GM21423 (cell line): Measurements from ENCODE around the gene DGCR8.

ENCODE experiments used
- ATAC-seq: cut with Tn5 transposase; IDR thresholded peaks from one replicate; pipeline ENCODE4 v1.9.1; 2021; ENCODE audit warnings: mild to moderate bottlenecking, moderate library complexity; ENCODE audit not compliant: unreplicated experiment

DGCR8 gene

DNA sequence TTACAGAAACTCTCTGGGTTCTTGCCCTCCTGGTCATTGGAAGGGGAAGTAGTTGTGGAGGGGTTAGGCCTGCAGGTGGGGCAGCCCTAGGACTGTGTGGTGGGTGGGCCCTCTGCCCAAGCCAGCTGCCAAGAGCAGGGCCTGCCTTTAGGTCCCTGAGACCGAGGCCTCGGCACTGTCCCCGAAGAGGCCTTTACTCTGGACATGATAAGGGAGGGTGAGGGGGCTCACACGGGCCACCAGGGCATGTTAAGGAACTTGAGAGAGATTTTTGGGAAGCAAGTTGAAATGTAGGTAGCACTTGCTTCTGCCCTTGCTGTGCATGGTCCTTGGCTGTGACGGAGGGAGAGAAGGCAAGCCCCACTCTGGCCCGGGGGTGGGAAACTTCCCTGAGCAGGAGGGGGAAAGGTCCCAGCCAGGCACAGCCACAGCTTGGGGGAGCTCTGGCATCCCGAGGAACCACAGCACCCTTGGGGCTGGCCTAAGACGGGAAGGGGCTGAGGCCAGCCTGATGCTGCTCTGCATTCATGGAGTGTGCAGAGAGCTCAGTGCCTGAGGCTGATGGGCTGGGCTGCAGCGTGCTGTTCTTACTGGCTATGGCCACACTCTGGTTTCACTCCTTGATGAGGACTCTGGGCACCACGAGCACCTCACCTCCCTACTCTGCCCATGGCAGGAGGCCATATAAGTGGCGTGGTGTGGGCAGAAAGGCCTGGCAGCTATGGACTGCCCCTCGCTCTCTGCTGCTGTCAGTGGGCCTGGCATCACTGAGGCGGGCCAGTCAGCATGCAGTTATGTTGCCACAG is 28.1 kb downstream of the DGCR8 start:
- no peak for ATAC-seq

GRCh38 chr22:20108757-20109230 is 28.8 kb downstream of the DGCR8 start:
- no peak for ATAC-seq

DNA sequence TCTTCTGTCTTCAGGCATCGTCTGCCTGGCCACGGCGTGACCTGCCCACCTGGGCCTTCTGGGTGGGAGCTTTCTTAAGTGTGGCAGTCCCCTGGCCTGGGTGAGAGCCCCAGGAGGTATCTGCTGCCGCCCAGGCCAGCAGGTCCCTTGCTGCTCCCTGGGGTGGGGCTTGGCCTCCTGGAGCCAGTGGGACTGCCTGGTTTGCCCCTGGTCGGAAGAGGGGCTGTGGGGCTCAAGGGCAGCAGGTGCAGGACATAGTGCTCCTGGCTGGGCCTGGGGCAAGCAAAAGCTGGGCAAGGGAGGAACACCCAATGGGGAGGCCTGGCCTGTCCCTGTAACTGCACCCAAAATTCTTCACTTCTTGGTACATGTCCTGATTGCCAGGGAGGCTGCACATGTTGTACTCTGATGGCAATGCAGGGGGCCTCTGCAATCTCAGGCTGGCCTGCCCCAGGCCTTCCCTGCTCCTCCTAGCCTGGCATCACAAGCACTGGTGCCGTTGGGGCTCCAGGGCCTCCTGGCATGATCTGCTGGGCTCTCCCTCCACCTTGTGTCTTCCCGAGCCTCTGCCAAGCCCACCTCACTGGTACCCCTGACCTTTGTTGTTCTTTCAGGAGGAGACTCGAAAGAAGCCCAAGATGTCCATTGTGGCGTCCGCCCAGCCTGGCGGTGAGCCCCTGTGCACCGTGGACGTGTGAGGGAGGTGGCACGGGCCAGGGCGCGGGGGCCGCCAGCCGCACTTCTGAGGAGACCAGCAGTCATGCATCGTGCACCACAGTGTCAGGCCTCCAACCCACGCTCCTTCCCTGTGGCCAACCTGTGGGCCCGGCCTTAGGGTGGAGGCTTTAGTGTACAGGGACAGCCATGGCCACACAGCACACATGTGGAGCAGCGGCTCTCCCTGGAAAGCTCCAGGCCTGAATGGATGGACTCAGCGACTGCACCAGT is 29.6 kb downstream of the DGCR8 start:
- ATAC-seq = no peak

GRCh38 chr22:20110359-20110985 is 30.4 kb downstream of the DGCR8 start:
- ATAC-seq = no peak

DNA sequence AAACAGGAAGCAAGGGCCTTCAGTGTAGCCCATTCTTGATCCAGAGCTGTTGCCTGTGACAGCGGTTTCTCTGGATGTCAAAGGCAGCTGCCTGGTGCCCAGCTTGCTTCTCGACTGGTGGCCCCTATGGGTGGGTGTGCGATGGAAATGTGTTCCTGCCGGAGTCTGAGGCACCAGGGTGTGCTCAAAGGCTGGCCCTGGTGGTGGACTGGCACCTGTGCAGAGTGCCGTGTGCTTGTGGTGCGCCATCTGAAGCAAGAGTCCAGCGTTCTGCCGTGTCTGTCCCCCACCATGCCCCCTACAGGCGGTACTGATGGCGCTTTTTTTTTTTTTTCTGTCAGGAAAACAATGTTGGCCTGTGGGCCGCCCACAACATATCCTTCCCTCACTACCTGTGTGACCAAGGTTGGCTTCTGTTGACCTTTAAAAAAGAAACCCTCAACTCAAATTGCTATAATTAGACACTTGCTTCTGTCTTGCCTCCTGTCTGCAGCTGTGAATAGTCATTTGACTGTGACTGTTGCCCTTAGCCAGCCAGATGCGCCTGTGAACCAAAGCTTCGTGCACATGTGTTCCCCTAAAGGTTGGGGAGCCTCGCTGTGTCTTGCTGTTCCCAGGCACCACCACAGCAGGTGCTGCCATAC is 31.1 kb downstream of the DGCR8 start:
- ATAC-seq = no peak

DNA sequence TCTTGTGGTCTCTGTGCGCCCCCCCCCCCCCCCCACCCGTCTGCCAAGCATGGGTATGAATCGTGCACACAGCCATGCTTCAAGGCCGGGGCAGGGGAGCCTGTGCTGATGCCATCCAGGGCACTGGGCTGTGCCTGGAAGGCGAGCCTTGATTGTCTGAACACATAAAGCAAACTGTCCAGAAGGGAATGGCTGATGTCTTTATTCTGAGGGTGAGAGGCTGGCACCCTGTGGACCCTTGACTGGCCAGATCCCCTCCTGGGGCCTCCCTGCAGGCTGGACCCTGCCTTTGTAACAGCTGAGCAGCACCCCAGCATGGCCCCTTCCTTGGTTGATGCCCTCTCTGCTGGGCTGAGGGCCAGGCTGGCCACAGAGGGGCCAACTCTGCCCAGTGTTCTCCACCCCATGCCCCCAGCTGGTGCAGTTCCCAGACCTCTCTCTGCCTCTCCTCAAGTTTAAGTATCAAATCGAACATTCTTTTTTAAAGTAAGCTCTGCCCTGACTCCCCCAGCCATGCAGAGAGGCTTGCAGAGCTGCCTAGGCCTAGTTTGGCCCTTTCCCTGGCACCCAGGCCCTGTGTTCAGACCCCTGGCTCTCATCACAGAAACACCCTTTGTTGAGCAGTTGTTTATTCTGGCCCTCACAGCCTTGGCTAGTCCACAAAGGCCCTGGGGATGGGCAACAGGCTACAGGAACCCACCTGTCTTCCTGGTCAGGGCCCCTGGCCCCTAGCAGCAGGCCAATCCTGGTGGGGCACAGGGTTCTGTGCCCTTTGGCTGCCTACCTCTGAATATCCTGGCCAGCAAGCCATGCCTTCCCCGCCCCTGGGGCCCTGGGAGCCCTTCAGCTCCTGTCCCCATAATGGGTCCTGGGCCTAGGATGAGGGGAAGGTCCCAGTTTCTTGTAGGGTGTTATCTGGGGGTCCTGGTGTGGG is 31.9 kb downstream of the DGCR8 start:
- no peak for ATAC-seq

GRCh38 chr22:20112623-20113511 is 32.8 kb downstream of the DGCR8 start:
- no peak for ATAC-seq

DNA sequence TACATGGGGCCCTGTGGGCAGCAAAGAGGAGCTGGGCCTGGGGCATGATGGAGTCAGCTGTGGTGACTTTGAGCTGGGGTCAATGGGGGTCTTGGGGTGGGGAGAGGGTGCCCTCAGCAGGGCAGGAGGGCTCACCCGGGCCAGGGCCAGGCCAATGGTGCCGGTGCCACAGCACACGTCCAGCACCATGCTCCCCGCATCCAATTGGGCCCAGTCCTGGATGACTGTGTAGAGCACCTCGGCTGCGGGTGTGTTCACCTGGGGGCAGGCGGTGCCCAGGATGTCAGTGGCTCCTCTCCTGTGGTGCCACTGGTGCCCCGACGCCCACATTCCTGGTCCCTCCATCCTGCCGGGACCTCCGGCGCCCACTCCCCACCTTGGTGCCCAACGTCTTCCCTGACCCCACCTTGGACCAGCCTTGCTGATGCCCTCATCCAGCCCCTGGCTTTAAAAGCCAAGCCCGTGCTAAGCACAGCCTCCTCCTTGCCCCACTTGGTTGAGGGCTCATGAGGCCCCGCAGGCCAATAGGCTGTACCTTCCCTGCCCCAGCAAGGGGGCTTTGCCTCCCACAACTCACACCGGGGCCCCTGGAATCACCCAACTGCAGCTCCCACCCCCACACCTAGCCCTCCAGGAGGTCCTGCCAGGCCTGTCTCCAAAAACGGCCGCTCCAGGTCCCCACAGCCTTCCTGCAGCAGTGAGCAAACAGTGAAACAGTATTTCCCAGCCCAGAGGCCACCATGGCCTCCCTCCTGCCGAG is 33.7 kb downstream of the DGCR8 start:
- ATAC-seq = no peak

DNA sequence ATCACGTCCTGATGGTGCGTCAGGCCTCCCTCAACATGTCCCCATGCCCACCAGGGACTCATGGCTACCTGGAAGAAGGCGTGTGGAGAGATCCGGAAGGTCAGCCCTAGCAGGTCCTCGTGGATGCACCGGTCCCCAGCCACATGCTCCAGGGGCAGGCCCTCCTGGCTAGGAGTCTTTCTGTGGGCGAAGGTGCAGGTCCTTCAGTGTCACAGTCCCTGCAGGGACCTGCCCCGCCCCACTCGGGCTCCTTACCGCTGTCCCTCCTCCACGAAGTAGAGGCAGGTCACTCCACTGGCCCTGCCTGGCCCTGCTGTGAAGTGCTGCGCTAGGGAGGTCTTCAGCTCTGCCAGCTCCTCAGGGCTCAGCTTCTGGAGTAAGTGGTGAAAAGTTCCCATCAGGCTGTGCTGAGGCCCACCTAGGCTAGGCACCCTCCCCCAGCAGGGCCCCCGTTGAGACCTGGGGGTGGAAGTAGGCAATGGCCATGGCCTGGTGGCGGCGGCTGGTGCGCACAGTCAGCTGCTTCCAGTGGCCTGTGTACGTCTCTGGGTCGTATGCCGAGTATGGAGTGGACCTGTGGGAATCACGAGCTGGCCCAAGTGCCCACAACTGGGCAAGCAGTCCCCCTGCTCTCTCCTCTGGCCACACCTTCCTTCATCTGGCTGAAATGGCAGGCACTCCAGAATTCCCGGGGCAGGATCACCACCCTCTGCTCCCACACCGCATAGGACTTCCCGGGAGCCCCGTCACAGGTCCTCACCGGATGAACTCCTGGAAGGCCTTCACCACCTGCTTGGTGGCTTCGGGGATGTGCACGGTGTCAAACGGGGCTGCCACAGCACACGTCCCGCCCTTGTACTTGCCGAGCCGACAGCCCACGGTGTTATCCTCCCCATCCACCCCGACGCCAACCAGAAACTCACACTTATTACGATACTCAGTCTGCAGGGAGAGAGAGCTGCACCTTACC is 34.8 kb downstream of the DGCR8 start:
- ATAC-seq = no peak

- no peak for ATAC-seq
Observed at GRCh38 chr22:20115691-20116375, 35.8 kb downstream of the DGCR8 start, which contains the start of gene RANBP1. RANBP1 (plus strand) TSS chr22:20116104; CDS start chr22:20116185, 81 bp downstream.

DNA sequence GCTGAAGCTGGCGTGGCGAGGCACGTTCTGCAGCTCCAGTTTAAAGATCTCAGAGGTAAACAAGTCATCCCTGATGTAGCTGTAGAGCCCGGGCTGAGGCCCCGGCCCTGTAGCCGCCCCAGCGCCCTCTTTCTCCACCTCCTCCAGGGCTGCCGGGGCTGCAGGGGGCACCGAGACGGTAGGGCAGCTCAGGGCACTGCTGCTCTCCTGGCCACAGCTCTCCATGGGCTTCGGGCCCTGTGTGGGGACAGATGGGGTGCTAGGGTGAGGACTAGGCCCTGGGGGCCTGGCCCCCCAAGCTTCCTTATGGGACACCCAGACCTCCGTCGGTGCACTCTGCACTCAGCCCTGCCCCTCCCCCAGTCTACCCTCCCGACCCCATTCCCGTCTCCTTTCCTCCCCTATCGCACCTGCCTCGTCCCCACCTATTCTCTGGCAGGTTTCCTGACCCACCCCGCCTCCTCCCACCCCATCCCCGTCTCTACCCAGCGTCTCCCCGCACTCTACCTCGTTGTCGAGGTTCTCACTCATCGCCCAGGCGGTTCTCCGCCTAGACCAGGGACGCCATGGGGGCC is 36.4 kb downstream of the DGCR8 start:
- no peak for ATAC-seq

DNA sequence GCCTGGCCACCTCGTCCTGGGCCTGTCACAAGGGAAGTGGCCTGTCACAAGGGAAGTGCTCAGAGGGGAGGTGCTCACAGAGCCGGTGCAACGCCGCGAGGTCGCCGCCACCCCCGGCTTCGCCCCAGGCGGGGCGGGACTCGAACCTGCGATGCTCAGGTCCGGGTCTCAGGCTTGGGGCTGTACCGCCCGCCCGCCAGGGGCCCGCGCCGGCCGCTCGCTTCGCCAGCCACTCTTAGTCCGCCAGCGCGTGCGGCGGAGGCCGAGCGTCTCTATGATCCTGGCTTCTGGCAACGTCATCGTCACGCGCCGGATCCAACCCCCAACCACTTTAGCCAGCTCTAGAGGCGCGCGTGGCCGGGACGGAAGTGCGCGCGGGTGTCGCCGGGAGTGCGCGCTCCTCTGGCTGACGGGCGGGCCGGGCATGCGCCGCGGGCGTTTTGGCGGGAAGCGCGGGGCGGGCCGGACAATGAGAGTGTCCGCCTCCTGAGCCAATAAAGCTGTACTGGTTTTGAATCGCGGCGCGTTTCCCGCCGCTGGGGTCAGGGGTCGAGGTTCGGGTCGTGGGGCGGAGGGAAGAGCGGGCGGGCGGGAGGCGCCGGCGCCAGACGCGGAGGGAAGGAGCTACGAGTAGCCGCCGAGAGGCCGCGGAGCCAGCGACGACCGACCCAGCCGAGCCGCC is 37.1 kb downstream of the DGCR8 start, which contains the start of gene TRMT2A:
Gene TRMT2A (minus strand): TSS at position 276 of the 682 bp plus-strand sequence. CDS start 320 bp downstream, outside the sequence.
- ATAC-seq = peak; percentile 73

- ATAC-seq = peak; percentile 15
Observed at GRCh38 chr22:20117633-20118299, 37.7 kb downstream of the DGCR8 start.

GRCh38 chr22:20118300-20119020 is 38.4 kb downstream of the DGCR8 start:
- no peak for ATAC-seq
